Activated T-cell treated with anti-CD3 and anti-CD28 coated beads, Interleukin-2, amount 50 U/mL, for 72 hours (primary cell): Measurements from ENCODE around the gene KTN1. TPM values are rescaled to one million over a fixed set of nuclear protein-coding genes. Genes with fewer than 3 reads are reported as not detected.

Experiments used
- ATAC-seq, 2 donors: fragments of 150-1000 bp; cut with Tn5 transposase; replicated peaks in 1 of 2; 2 replicates each; pipeline ENCODE4 v1.10.0; 2021; ENCODE audit warnings: moderate library complexity in 2 of 2, mild to moderate bottlenecking in 1 of 2
- DNase-seq, 2 donors: peaks; one replicate each; pipeline ENCODE4 v3.0.0; 2021 to 2022; ENCODE audit warnings: mixed read lengths in 1 of 2
- H3K27ac Mint-ChIP-seq: one replicate; pipeline ENCODE4 v1.8.0; 2022; ENCODE audit warnings: mild to moderate bottlenecking, moderate library complexity, mixed read lengths
- H3K27me3 Mint-ChIP-seq: one replicate; pipeline ENCODE4 v1.8.0; 2022; ENCODE audit warnings: low read depth, mixed read lengths
- H3K36me3 Mint-ChIP-seq, 2 donors: one replicate each; pipeline ENCODE4 v1.8.0; 2022; ENCODE audit warnings: mixed read lengths in 2 of 2, mild to moderate bottlenecking in 1 of 2; ENCODE audit not compliant: insufficient read depth in 2 of 2
- H3K4me1 Mint-ChIP-seq: one replicate; pipeline ENCODE4 v1.8.0; 2022; ENCODE audit warnings: low read depth, mixed read lengths
- H3K4me3 Mint-ChIP-seq, 2 donors: one replicate each; pipeline ENCODE4 v1.8.0; 2022; ENCODE audit warnings: mild to moderate bottlenecking in 2 of 2, mixed read lengths in 2 of 2, moderate library complexity in 2 of 2
- H3K9me3 Mint-ChIP-seq, 2 donors: one replicate each; pipeline ENCODE4 v1.8.0; 2022; ENCODE audit warnings: mixed read lengths in 2 of 2
- total RNA-seq, 2 donors: library from RNA; stranded (reverse); gene quantifications; one replicate each; pipeline ENCODE4 v1.2.3, GENCODE V29; 2022

The KTN1 gene
- 100 to 1,000 TPM; 144 TPM for total RNA-seq

- ATAC-seq (peak; percentile 89 to 91), DNase-seq (peak; percentile 88 to 91)
- Mint-ChIP-seq H3K27ac (peak within 1 kb of the TSS; percentile 91), H3K9me3 (no peaks in the 10 kb centered on the region), H3K4me3 (peak within 1 kb of the TSS; percentile 95 to 97), H3K27me3 (no peaks in the 10 kb centered on the region), H3K36me3 (peaks cover 0 to 1% of the 10 kb centered on the region in 2 donors), H3K4me1 (peaks cover 41% of the 10 kb centered on the region)
These were observed at the start of gene KTN1 for GRCh38 chr14:55579724-55580469. KTN1 (plus strand) TSS chr14:55580207; CDS start chr14:55612049, 31,842 bp downstream.

- no peak for ATAC-seq
- no peak overlapping the region for H3K27ac Mint-ChIP-seq
These were observed 49.5 kb upstream of the KTN1 start for GRCh38 chr14:55530464-55530863.

GRCh38 chr14:55532645-55533344, 47.2 kb upstream of the KTN1 start:
- DNase-seq: no peak
- no peak overlapping the region for H3K27ac Mint-ChIP-seq
- ATAC-seq: no peak
- H3K9me3 Mint-ChIP-seq: peaks cover 3% of the 10 kb centered on the region in 2 donors
- no peaks in the 10 kb centered on the region for H3K27me3 Mint-ChIP-seq
- peaks cover 0 to 2% of the 10 kb centered on the region in 2 donors for H3K36me3 Mint-ChIP-seq
- peaks cover 5% of the 10 kb centered on the region for H3K4me1 Mint-ChIP-seq
- H3K4me3 Mint-ChIP-seq: no peak overlapping the region

More at GRCh38 chr14:55530464-55530863, 49.5 kb upstream of the KTN1 start:
- H3K4me1 Mint-ChIP-seq: peaks cover 5% of the 10 kb centered on the region
- H3K27me3 Mint-ChIP-seq: no peaks in the 10 kb centered on the region
- H3K36me3 Mint-ChIP-seq: no peaks in the 10 kb centered on the region
- DNase-seq: no peak
- no peak overlapping the region for H3K4me3 Mint-ChIP-seq
- H3K9me3 Mint-ChIP-seq: no peaks in the 10 kb centered on the region

GRCh38 chr14:55533960-55534359, 46.0 kb upstream of the KTN1 start:
- Mint-ChIP-seq H3K9me3 (peaks cover 3% of the 10 kb centered on the region in 2 donors), H3K27ac (no peak overlapping the region), H3K4me3 (no peak overlapping the region), H3K4me1 (peaks cover 5% of the 10 kb centered on the region), H3K36me3 (peaks cover 0 to 2% of the 10 kb centered on the region in 2 donors), H3K27me3 (no peaks in the 10 kb centered on the region)
- DNase-seq (no peak), ATAC-seq (no peak)

- Mint-ChIP-seq H3K27ac (no peak overlapping the region), H3K9me3 (peaks cover 3% of the 10 kb centered on the region in 2 donors)
- ATAC-seq: no peak
These were observed 44.3 kb upstream of the KTN1 start for GRCh38 chr14:55535516-55536203.

GRCh38 chr14:55536204-55536708, 43.8 kb upstream of the KTN1 start:
- no peaks in the 10 kb centered on the region for H3K27me3 Mint-ChIP-seq
- H3K4me3 Mint-ChIP-seq: no peak overlapping the region
- no peaks in the 10 kb centered on the region for H3K4me1 Mint-ChIP-seq
- peaks cover 3% of the 10 kb centered on the region in 2 donors for H3K9me3 Mint-ChIP-seq
- H3K36me3 Mint-ChIP-seq: peaks cover 0 to 2% of the 10 kb centered on the region in 2 donors
- no peak for ATAC-seq
- no peak overlapping the region for H3K27ac Mint-ChIP-seq
- no peak for DNase-seq

More at GRCh38 chr14:55535516-55536203, 44.3 kb upstream of the KTN1 start:
- H3K4me3 Mint-ChIP-seq: no peak overlapping the region
- H3K36me3 Mint-ChIP-seq: peaks cover 0 to 2% of the 10 kb centered on the region in 2 donors
- no peaks in the 10 kb centered on the region for H3K27me3 Mint-ChIP-seq
- no peaks in the 10 kb centered on the region for H3K4me1 Mint-ChIP-seq
- no peak for DNase-seq

GRCh38 chr14:55537782-55538181, 42.2 kb upstream of the KTN1 start:
- no peak for DNase-seq
- no peak for ATAC-seq
- no peaks in the 10 kb centered on the region for H3K4me1 Mint-ChIP-seq
- peaks cover 0 to 2% of the 10 kb centered on the region in 2 donors for H3K36me3 Mint-ChIP-seq
- no peak overlapping the region for H3K4me3 Mint-ChIP-seq
- peaks cover 3% of the 10 kb centered on the region in 2 donors for H3K9me3 Mint-ChIP-seq
- H3K27me3 Mint-ChIP-seq: no peaks in the 10 kb centered on the region
- no peak overlapping the region for H3K27ac Mint-ChIP-seq

- no peaks in the 10 kb centered on the region for H3K4me1 Mint-ChIP-seq
These were observed 40.0 kb upstream of the KTN1 start for GRCh38 chr14:55539975-55540374.

GRCh38 chr14:55540847-55541773, 38.9 kb upstream of the KTN1 start:
- Mint-ChIP-seq H3K4me1 (no peaks in the 10 kb centered on the region), H3K9me3 (peaks cover 3% of the 10 kb centered on the region in 2 donors), H3K27ac (no peak overlapping the region), H3K36me3 (peaks cover 0 to under 1% of the 10 kb centered on the region in 2 donors), H3K27me3 (no peaks in the 10 kb centered on the region), H3K4me3 (no peak overlapping the region)
- ATAC-seq (peak in 1 of 2 donors; percentile 36), DNase-seq (no peak)

More at GRCh38 chr14:55539975-55540374, 40.0 kb upstream of the KTN1 start:
- H3K27ac Mint-ChIP-seq: no peak overlapping the region
- DNase-seq: no peak
- no peaks in the 10 kb centered on the region for H3K27me3 Mint-ChIP-seq
- peaks cover 0 to 2% of the 10 kb centered on the region in 2 donors for H3K36me3 Mint-ChIP-seq
- no peak overlapping the region for H3K4me3 Mint-ChIP-seq
- ATAC-seq: no peak
- H3K9me3 Mint-ChIP-seq: peaks cover 3% of the 10 kb centered on the region in 2 donors

- no peaks in the 10 kb centered on the region for H3K27me3 Mint-ChIP-seq
- no peak overlapping the region for H3K4me3 Mint-ChIP-seq
- ATAC-seq: no peak
- no peak for DNase-seq
- no peak overlapping the region for H3K27ac Mint-ChIP-seq
- no peaks in the 10 kb centered on the region for H3K36me3 Mint-ChIP-seq
- no peaks in the 10 kb centered on the region for H3K9me3 Mint-ChIP-seq
- H3K4me1 Mint-ChIP-seq: no peaks in the 10 kb centered on the region
These were observed 34.2 kb upstream of the KTN1 start for GRCh38 chr14:55545779-55546178.

GRCh38 chr14:55546212-55546874, 33.7 kb upstream of the KTN1 start:
- Mint-ChIP-seq H3K4me1 (no peaks in the 10 kb centered on the region), H3K27me3 (no peaks in the 10 kb centered on the region), H3K4me3 (no peak overlapping the region), H3K36me3 (peaks cover 2 to 3% of the 10 kb centered on the region in 2 donors), H3K9me3 (no peaks in the 10 kb centered on the region), H3K27ac (no peak overlapping the region)
- DNase-seq: no peak
- ATAC-seq: no peak
